ENCODE results near the gene TBC1D3I.
A peak's percentile ranks its signal among the peaks of the same experiment; 100 is the strongest.
"Not testable (repeated sequence)": the region's sequence is repeated elsewhere in the genome, so short reads cannot be mapped to it uniquely, and the experiment has no call there.

TBC1D3I gene

DNA sequence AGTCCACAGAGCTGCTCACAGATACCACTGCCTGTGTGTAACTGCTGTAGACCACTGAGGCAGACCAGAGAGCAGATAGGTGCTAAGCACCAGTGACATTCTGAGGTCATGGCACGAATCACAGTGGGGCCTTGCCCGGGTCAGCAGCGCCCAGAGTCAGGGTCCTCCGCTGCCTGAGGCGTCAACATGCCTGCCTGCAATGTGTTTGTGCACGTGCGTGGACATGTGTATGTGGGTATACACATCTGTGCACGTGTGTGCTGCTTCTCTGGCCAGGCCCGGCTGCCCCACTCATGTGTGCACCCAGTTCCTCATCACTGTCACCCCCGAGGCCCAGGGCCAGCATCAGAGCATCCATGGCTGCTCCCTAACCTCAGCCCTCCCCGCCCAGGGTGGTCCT, at the start of gene TBC1D3I:
Gene TBC1D3I (minus strand): TSS at position 101 of the 400 bp plus-strand sequence. CDS start 1,585 bp downstream, outside the sequence.
- not testable (repeated sequence) for DNase-seq

DNA sequence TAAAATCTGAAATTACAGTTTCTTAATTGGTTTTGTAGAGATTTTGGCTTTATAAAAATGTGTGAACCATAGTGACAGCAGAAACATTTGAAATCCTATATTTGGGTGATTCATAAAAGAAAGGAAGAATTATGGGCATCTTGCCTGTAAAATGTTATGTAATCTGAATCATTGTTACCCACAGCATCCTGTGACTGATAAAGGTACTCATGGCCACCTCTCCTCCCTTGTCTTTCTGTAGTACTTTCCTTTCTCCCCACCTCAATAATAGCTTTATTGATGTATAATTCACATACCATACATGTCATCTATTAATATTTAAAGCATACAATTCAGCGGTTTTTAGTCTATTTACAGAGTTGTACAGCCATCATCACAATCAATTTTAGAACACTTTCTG, 30.8 kb upstream of the TBC1D3I start:
- DNase-seq: not testable (repeated sequence)

DNA sequence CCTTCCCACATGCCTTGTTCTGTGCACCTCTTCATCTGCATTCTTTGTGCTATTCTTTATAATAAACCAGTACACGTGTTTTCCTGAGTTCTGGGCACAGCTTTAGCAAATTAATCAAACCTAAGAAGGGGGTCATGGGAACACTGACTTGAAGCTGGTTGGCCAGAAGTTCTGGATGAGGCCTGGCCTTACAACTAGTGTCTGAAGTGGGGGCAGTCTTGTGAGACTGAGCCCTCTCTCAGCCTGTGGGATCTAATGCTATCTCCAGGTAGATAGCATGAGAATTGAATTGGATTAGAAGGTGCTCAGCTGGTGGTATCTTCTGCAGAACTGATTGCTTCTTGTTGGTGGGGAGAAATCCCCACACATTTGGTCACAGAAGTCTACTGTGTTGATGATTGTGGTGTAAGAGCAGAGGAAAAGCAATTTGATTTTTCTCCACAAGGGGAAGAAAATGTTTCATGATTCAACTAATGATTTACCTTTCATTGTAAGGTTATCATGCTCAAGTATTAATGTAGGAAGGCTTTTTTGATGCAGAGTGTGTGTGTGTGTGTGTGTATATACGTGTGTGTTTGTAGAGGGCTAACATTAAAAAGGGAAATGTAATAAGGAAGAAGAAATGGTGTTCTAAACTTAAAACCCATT, 25.7 kb upstream of the TBC1D3I start:
- DNase-seq: not testable (repeated sequence)

DNA sequence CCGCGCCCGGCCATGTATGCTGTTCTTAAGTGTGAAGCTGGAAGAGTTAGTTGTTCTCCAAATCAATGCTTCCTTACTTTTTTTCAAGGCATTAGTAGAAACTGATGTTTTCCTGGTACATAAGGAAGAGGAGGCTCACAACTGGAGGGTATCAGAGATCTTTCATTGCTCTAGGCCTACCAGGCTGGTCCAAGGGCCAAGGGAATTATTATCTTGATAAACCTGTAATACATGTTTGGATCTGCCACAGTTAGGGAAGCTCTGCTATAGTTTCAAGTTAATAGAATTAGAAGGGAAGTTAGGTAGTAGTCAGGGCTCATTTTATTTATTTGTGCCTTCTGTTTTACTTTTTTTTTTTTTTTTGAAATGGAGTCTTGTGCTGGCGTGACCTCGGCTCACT, 19.8 kb upstream of the TBC1D3I start:
- not testable (repeated sequence) for DNase-seq

DNA sequence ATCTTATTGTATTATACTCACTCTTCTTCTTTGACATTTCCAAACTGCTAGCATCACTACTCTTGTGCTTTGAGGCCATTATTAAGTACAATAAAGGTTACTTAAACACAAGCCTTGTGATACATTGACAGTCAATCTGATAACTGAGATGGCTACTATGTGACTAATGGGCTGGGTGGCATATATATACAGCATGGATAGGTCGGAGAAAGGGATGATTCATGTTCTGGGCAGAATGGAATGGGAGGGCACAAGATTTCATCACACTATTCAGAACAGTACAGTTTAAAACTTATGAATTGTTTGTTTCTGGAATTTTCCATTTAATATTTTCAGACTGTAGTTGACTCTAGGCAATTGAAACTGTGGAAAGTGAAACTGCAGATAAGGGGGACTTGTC, 18.9 kb upstream of the TBC1D3I start:
- not testable (repeated sequence) for DNase-seq

DNA sequence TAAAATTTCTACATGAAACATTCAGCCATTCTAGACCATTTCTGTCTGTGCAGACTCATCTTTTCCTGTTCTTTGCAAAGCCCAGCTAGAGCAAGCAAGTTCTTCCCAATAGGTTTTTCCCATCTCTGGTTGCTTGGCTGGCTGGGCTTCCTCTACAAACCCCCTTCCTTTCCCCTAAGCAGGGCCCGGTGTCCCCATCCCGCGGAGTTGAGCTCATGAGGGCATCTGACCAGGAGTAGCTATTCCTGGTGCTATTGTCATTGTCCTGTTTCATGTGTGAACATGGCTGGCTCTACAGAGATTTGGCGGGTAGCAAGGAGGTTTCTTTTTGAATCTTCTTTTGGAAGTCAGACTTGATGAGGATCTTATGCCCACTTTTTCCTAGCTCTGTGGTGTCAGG, 22.3 kb downstream of the TBC1D3I start:
- DNase-seq: not testable (repeated sequence)

DNA sequence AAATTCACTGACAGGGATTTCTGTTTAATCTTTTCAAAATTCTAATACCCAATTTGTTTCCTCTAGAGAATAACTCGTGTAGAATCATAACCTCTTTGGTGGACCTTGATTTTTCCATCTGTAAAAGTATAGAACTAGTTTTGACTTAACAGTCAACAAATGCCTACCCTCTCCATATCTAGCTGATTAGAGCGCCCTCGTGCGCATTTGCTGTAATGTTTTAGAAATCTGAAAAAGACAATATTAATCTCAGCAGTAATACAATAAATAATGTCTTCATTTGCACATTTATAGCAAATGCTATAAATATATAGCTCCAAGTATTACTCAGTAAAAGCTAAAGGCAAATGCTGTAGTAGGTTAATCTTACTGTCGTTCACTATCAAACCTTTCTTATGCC, 34.7 kb downstream of the TBC1D3I start:
- not testable (repeated sequence) for DNase-seq

DNA sequence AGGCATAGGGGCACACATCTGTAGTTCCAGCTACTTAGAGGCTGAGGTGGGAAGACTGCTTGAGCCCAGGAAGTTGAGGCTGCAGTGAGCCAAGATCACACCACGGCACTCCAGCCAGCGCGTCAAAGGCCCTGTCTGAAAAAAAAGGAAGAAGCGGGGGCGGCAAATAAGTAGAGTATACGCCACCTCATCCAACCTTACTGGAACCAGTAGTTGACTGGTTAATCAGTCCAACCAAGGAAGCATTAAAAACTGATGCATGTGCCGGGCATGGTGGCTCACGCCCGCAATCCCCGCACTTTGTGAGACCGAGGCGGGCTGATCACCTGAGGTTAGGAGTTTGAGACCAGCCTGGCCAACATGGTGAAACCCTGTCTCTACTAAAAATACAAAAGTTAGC, 41.4 kb downstream of the TBC1D3I start:
- DNase-seq: not testable (repeated sequence)

DNA sequence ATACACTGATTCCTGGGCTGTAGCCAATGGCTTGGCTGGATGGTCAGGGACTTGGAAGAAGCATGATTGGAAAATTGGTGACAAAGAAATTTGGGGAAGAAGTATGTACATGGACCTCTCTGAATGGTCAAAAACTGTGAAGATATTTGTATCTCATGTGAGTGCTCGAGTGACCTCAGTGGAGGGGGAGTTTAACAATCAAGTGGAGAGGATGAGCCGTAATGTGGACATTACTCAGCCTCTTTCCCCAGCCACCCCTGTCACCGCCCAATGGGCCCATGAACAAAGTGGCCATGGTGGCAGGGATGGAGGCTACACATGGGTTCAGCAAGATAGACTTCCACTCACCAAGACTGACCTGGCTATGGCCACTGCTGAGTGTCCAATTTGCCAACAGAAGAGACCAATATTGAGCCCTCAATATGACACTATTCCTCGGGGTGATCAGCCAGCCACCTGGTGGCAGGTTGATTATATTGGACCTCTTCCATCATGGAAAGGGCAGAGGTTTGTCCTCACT, 42.7 kb downstream of the TBC1D3I start:
- not testable (repeated sequence) for DNase-seq

DNA sequence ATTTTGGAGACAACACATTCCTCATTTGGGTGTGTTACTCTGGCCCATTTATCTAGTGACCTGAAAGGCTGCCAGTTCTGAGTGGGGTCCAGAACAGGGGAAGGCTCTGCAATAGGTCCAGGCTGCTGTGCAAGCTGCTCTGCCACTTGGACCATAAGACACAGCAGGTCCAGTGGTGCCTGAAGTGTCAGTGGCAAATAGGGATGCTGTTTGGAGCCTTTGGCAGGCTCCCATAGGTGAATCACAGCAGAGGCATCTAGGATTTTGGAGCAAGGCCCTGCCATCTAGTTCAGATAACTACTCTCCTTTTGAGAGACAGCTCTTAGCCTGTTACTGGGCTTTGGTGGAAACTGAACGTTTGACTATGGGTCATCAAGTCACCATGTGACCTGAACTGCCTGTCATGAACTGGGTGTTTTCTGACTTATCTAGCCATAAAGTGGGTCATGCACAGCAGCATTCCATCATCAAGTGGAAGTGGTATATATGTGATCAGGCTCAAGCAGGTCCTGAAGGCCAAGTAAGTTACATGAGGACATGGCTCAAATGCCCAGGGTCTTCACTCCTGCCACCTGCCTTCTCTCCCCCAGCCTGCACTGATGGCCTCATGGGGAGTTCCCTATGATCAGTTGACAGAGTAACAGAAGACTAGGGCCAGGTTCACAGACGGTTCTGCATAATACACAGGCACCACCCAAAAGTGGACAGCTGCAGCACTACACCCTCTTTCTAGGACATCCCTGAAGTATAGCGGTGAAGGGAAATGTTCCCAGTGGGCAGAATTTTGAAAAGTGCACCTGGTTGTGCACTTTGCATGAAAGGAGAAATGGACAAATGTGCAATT, 43.4 kb downstream of the TBC1D3I start:
- DNase-seq: not testable (repeated sequence)

DNA sequence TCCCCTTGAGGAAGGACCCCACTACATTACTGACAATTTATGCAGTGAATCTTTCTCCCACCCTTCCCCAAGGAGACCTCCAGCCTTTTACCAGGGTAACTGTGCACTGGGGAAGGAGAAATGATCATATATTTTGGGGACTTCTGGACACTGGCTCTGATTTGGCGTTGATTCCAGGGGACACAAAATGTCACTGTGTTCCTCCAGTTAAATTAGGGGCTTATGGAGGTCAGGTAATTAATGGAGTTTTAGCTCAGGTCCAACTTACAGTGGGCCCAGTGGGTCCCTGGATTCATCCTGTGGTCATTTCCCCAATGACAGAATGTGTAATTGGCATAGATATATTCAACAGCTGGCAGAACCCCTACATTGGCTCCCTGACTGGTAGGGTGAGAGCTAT, 44.8 kb downstream of the TBC1D3I start:
- DNase-seq: not testable (repeated sequence)

DNA sequence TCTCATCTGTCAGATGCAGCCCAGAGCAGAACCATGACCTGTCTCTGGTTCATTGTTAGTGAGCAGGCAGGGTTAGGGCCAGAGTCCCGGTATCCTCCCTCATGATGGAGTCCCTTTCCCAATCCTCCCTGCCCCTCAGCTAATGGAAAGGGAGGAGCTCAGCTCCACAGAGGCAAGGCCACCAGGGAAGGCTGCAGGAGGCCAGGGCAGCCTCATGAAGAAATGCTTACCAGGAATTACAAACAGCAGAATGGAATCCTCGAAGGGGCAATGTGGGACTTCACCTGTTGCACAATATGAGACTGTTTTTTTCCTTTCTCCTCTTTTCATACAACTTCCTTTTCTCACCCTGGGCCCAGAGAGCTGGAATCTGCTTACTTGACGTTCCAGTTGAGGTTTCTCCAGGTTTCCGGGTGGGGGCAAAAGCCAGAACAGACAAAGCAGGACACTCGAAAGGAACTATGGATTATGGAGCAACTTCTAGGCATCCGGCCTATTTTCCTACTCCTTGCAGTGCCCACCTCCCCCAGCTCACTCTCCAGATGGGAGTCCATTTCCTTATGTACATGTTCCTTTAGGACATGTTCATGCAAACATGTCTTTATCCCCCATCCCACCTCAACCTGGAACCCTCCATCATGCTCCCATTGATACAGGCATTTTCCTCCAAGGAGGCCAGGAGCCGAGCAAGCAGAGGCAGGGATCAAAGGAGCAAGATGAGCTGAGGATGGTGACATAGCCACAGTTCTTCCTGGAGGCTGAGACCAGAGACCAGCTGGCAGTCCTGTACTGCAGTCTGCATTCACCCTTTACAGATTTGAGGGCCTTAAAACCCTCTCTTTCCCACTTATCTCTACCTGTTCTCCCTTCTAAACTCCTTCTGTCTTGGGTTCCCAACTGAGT, 48.7 kb downstream of the TBC1D3I start:
- DNase-seq: not testable (repeated sequence)

DNA sequence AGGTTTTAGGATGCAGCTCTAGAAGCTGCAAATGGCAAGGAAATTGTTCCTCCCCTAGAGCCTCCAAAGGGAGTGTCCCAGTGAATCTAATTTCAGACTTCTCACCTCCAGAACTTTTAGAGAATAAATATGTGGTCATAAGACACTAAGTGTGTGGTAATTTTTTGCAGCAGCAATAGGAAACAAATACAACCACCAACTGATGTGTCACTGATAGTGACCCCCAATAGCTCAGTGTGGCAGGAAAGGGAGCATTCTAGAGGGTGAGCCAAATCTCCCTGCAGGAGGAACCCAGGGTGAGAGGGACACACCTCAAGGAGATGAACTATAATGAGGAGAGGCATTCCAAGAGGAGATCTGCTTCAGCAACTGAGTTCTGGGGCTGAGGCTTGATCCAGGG, 49.5 kb downstream of the TBC1D3I start:
- no peak for DNase-seq

DNA sequence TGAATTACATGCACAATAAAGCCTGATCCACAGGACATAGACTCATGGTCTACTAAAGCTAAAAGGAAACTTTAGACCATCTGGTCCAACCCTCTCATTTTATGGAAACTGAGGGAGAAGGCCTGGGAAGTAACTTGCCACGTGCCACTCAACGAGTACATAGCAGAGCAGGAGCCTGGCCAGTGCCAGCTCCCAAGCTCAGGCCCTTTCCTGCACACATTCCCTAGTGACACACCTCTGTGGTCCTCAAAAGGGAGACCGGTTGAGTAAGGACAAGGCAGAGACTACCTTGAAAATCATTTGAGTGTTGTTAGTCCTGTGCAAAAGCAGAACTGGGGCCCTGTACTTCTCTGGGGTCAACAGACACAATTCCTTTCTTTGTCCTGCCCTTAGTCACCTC, 50.7 kb downstream of the TBC1D3I start:
- no peak for DNase-seq

DNA sequence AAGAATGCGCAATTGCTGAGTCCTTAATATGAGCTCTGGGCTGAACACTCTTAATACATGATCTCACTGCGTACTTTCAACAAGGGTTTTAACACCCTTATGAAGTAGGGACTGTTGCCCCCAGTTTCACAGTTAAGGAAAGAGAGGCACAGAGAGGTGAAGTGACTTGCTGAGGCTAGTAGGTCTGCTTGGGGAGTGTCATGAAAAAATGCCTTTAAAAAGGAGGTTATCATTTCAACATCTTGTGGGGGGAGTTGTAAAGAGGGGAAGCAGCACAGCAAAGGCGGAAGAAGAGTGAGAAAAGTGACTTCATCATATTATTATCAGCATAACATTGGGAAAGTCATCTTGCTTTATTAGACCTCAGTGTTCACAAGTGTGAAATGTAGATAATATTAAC, 51.4 kb downstream of the TBC1D3I start:
- no peak for DNase-seq

DNA sequence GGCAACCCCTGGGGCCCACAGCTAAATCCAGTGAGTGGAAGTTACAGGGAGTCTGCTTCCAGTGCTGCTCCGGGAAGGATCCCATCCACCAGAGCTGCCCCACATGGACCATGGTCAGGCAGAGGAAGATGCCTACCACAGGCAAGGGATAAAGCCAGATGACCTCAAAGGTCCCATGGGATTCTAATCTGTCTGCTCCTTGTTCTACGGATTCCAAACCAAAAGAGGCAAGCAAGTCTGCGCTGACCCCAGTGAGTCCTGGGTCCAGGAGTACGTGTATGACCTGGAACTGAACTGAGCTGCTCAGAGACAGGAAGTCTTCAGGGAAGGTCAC, 52.1 kb downstream of the TBC1D3I start:
- no peak for DNase-seq

DNA sequence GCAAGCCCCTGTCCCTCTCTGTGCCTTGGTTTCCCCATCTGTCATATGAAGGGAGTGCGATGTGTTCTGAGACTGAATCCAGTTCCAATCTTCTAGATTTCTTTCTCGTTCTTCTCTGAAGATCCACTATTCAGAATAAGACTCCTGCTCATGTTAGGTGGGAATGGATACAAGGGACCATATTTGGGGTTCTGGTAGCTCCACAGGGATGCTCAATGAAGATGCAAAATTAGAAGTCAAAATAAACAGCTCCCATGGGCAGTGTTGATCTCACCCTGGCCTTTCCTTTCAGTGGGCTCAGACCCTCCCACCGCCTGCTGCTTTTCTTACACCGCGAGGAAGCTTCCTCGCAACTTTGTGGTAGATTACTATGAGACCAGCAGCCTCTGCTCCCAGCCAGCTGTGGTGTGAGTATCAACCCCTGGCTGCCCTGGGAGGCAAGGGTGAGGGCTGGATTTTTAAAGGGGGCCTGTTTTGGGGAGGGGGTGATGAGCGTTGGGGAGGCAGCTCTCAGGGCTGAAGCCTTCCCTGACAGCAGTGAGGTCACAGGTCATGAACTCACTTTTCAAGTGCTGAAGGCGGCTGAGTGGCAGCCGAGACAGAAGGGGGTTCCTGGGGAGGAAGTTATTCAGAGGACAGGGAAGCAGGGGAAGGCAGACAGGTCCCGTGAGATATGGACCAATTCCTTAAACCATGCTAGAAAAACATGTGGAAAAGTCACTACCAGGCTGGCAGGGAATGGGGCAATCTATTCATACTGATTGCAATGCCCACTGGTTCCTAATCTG, 52.7 kb downstream of the TBC1D3I start:
- DNase-seq: not testable (repeated sequence)

DNA sequence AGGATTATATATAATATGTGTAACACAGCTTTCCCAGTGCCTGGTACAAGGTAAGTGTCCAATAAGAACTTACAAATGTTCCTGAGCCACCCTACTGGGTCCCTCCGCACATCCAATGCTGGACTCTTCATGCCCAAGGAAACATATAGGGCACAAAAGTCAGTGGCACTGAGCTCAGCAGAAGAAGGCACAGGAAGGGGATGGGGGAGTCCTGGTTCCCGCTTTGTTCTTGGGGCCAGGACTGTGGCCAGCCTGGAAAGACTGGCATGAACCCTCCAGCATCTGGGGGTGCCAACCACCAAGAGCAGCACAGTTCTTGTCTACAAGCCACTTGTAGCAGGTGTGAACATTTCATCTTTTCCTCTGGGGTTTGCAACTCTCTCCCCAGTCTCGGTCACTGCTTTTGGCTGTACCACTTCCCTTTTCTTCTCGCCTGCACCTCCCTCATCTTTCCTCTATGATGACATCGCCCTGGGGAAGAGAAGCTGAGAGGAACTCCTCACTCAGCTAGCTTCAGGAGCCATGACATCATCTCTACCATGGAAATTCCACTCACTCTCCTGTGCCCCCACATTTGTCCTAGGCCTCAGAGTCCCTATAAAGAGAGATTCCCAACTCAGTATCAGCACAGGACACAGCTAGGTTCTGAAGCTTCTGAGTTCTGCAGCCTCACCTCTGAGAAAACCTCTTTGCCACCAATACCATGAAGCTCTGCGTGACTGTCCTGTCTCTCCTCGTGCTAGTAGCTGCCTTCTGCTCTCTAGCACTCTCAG, 53.7 kb downstream of the TBC1D3I start, which contains the start of gene CCL4L2:
Gene CCL4L2 (plus strand): TSS at position 625 of the 773 bp plus-strand sequence.
- peak in 1 of 2 donors; percentile 52 for DNase-seq

DNA sequence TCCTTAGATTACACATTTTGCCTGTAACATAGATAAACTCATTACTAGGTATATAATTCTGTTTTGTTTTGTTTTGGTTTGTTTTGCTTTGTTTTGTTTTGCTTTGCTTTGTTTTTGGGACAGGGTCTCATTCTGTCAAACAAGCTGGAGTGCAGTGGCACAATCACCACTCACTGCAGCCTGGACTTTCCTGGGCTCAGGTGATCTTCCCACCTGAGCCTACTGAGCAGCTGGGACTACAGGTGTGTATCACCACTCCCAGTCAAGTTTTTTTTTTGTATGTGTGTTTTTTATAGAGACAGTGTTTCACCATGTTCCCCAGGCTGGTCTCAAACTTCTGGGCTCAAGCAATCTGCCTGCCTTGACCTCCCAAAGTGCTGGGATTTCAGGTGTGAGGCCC, 54.8 kb downstream of the TBC1D3I start:
- DNase-seq: no peak

DNA sequence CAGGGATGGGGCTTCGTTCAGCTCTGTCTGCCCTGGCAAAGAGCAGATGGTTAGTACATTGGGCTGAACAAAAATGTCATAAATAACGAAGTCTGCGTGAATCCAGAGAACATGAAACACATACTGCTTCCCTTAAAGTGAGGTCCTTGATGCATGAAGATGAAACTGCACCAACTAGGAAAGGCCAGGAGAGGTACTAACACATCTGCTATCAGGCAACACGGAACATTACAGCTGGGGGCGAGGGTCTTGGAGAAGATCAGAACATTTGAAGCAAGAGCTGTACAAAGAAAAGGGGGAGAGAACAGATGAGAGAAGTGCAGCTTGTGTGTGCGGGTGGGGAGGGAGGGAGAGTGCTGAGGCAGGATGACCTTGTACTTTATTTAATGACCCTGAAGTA, 57.0 kb downstream of the TBC1D3I start:
- not testable (repeated sequence) for DNase-seq

DNA sequence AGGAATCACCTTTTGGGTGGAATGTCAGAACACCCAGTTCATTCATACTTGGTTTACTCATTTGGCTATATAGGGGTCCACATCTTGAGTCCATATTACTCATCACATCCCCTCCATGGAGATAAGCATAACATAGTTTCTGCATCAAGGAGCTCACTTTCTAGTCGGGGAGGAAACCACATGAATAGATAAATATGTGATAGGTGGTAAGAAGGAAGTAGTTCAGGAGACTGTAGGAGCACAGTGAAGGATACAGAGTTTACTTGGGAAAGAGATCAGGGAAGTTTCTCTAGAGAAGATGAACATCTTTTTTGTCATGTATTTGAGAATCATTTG, 57.9 kb downstream of the TBC1D3I start:
- DNase-seq: not testable (repeated sequence)
